GM19238 (cell line): ENCODE measurements around the gene CHRM3.
"Not testable (repeated sequence)": the region's sequence is repeated elsewhere in the genome, so short reads cannot be mapped to it uniquely, and the experiment has no call there.

ENCODE experiments used
- DNase-seq: peaks from one replicate; pipeline ENCODE4 v3.0.0; 2011; ENCODE audit warnings: low spot score; ENCODE audit not compliant: insufficient read length

Gene CHRM3

DNA sequence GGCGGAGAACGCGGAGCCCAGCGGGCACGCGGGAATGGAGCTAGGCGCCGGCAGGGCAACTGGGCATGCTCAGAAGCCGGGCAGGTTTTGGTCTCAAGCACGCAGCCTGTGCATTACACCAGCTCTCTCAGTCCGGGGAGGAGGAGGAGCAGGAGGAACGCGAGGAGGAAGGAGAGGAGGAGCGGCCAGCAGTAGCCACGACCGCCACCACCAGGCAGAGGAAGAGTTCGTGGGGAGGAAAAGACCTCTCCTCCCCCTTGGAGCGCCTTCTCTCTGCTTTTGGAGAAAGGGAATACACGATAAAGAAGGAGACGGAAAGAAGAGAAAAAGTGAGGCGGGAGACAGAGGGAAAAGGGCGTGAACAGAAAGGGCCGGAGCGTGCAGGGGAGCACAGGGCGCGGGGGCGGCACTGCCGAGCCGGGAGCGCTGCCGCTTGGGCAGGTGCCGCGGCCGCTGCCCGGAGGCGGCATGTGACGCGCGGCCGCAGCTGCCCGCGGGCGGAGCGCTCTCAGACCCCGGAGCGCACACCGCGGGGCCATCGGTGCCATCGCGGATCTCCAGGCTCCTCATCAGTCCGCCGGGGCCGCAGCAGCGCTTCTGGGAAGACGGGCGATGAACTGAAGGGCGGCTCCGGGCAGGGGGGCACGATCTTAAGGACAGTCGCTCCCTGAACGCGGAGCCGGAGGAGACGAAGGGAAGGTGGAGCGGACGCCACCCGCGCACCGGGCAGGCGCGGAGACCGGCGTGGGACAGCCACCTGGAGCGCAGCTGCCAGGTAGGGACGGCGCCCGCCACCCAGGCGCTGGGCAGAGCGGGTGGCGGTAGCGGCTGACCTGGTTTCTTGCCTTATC lies at the start of gene CHRM3:
Gene CHRM3 (plus strand): TSS at position 116 of the 851 bp plus-strand sequence. CDS start 520,884 bp downstream, outside the sequence.
- no peak for DNase-seq

DNA sequence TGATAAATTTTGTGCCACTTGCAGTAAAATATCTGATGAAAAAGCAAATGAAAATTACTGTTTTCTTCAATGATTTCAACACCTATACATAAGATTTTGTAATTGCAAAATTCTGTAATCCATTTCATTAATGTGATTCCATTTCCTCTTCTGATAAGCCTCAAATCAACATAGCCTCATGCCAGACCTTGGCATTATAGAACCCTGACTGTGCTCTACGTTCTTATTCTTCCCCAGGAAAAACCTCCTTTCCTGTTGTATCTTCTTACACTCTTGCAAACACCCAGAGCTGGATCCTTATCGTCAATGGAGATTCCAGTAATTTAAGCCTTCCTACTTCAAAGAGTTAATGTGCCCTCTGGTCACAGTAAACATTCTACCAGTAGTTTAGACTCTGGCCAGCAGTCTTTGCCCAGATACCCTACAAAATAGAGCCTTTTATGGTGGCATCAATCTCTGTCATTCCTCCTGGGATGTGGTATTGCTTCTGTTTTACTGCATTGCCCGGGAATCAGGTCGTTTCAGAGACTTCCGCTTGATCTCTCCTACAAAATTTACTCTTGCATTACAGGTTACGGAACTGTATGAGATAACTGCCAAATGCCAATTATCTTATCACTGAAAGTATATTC lies 48.5 kb upstream of the CHRM3 start:
- DNase-seq: no peak

GRCh38 chr1:239347776-239348175 lies 38.6 kb upstream of the CHRM3 start:
- DNase-seq: no peak

GRCh38 chr1:239348635-239349353 lies 37.6 kb upstream of the CHRM3 start:
- DNase-seq: no peak

DNA sequence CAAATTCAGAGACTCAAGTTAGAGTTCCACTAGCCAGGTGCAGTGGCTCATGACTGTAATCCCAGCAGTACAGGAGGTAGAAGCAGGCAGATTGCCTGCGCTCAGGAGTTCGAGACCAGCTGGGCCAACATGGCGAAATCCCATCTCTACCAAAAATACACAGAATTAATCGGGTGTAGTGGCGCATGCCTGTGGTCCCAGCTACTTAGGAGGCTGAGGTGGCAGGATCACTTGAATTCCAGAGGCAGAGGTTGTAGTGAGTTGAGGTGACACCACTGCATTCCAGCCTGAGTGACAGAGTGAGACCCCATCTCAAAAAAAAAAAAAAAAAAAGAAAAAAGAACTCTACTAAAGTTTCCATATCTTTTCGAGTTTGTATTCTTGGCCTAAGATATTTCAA lies 36.7 kb upstream of the CHRM3 start:
- no peak for DNase-seq

DNA sequence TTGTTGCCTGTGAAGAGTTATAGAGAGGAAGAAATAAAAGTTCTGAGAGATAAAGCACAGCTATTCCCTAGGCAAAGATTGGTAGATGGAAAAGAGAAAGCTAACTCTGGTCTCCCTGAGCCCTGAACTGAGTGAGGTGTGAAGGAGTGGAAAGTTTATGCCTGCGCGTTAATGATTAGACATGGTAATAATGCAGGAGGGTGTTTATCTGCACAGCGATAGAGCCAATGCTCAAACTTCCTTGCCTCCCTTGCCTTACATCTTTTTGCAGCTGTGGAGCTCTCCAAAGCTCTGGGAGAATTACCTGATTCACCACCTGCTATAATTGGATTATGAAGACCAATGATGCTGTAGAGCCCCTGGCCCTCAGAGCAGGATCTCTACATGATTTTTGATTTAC lies 32.8 kb upstream of the CHRM3 start:
- no peak for DNase-seq

DNA sequence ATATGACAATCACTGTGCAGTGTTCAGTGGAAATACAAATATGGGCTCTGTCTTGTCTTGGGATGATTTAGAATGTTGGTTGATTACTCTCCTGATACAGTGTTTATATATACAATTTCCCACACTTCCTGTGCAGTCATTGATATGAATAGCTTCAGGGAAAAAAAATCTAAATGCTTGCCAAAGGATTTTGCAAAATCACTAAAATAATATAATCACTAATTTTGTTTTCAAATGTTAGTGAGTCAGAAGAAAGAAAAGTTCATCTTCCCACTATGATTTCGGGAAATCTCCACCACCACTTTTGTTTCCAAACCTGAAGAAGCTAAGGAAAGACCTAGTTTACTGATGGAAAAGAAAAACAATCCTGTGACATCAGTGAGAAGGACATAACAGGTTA lies 32.1 kb upstream of the CHRM3 start:
- DNase-seq: no peak

DNA sequence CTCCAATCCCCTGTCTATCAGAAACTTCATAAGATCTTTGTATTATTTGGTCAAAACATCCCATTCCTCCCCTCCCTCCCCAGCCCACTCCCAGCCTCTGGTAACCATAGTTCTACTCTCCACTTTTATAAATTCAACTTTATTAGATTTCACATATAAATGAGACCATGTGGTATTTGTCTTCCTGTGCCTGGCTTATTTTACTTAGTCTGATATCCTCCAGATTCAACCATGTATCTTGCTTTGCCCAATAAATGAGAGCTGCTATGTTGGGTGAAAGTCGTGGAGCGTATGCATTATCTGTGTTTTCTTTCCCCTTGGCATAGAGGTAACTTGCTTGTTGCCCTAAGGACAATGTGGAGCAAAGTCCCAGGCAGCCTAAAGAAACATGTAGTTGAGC lies 28.5 kb upstream of the CHRM3 start:
- DNase-seq: no peak

DNA sequence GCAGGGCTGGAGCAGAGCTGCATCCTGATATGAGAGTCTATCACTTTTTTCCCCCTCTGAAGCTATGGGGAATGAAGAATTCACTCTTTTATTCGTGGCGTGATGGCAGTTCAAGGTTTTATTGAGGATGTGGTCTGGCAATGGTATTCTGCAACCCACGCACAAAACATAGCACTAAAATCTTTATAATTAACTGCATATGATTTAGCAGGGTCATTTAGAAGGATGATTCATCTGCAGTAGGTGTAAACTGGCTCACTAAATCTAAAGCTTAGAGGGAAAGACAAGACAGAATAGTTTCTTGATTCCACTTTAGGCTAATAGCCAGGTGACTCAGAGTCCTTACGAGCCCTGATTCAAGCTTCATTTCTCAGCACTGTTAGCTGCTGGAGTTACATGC lies 25.0 kb upstream of the CHRM3 start:
- no peak for DNase-seq

DNA sequence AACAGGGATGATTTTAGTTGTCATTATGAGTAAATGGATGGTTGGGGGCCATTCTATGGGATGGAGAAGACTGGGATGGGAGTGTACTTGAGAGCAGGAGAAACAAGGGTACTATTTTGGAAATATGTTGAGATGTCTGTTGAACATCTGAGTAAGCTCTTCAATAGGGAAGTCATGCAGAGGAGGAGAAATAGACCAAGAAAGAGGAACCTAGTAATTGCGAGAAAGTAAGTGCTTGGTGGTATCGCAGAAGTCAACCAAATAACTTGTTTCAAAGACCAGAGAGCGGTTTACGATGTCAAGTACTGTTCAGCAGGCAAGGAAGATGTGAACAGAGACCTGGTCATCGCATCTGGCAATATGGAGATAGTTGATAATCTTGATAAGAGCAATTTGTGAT lies 22.4 kb upstream of the CHRM3 start:
- no peak for DNase-seq

GRCh38 chr1:239367196-239367810 lies 19.1 kb upstream of the CHRM3 start:
- no peak for DNase-seq

DNA sequence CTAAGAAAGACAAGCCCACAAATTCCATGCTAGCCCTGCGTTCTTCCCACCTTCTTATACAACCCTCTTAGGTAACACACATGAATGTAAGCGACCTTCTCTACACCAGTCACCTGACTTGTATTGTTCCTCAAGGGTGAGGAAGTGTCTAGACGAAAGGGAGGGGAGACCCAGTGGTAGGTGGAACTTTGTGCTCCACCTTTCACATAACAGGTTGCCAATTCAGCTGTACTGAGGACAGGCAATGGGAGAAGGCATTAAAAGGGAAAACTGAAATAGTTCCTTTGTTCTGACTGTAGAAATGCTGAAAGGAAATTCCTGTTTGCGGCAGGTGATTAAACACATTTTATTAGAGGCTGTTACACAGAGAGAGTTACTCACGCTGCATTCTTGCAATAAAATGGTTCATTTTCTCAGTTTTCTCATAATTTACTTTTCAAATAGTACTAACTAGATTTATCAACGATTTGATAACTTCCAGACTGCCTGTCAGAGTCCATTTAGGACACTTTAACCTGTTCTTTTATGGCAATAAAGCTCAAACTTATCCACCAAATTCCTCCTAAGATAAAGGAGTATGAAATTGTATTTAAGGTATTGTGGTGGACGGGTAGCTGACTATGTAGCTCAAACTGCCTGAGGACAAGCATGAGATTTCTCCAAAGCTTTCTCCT lies 17.8 kb upstream of the CHRM3 start:
- no peak for DNase-seq

DNA sequence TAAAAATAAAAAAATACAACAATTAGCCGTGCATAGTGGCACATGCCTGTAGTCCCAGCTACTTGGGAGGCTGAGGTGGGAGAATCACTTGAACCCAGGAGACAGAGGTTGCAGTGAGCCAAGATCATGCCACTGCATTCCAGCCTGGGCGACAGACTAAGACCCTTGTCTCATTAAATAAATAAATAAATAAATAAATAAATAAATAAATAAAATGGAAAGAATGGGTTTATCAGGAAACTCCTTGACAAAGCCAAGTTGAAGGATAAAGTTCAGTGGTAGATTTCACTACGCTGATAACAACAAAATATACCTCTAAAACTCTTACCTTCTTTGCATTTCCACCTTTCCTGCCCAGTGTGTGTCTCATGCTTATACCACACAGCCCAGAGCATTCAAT lies 15.5 kb upstream of the CHRM3 start:
- DNase-seq: not testable (repeated sequence)

- no peak for DNase-seq
These were observed 3.7 kb upstream of the CHRM3 start for GRCh38 chr1:239382666-239383065.

DNA sequence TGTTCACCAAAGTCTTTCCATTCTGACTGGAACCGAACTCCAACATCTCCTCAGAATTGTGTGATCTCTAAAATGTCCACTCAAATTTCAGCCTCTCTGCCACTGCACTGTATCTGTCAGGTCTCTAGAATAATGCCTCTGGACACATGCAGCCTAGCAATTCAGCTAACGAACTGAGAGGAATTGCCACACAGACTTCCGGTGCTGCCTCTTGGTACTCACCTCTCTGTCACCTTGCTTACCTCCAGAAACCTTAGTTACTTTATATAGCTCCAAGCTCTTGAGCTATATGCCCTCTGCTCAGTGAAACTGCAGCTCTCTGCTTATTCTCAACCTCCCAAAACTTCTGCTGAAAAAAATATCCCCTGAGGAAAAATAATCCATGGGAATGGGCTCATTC lies 2.7 kb upstream of the CHRM3 start:
- DNase-seq: no peak

- DNase-seq: no peak
These were observed 1.2 kb downstream of the CHRM3 start for GRCh38 chr1:239387304-239388158.

- no peak for DNase-seq
These were observed 1.8 kb downstream of the CHRM3 start for GRCh38 chr1:239388159-239388485.

DNA sequence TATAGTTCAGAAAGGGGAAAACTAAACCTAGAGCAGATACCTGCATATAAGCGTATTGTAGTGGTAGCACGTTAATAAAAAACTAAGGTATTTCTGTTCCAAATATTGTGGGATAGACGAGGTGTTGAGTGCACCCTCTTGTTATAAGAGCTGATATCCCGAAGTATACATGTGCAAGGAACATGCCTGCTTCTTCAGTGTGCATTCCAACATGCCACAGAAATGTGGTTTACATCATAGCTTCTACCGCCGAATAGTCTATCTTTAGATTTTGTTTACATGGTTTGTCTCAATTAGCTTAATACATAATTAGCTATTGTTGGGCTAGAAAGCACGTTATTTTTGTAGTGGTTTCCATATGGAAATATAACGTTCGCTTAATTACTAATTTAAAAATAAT lies 2.2 kb downstream of the CHRM3 start:
- DNase-seq: no peak

GRCh38 chr1:239389703-239390102 lies 3.3 kb downstream of the CHRM3 start:
- DNase-seq: no peak

GRCh38 chr1:239392271-239392670 lies 5.9 kb downstream of the CHRM3 start:
- DNase-seq: no peak

GRCh38 chr1:239394107-239394506 lies 7.7 kb downstream of the CHRM3 start:
- no peak for DNase-seq
